ENCODE results near the gene MRPL19.

MRPL19 gene

GRCh38 chr2:75605770-75606529 lies 40.6 kb upstream of the MRPL19 start:
- H4K20me1 ChIP-seq (ENCODE audit: insufficient read depth, low read length) = no peaks in the 10 kb centered on the region
- H3K4me3 ChIP-seq (ENCODE audit: low read length) = no peak overlapping the region
- H3K36me3 ChIP-seq (replicated peaks; ENCODE audit: low read depth, low read length) = no peaks in the 10 kb centered on the region
- H3K27ac ChIP-seq (ENCODE audit: low read length) = no peak overlapping the region
- H3K4me2 ChIP-seq (ENCODE audit: low read length) = no peak overlapping the region
- H3K9me3 ChIP-seq (ENCODE audit: insufficient read depth, low read length) = no peaks in the 10 kb centered on the region
- no peaks in the 10 kb centered on the region for H3K79me2 ChIP-seq (ENCODE audit: low read length)
- no peak overlapping the region for H2AFZ ChIP-seq (ENCODE audit: low read depth, low read length)
- no peak overlapping the region for H3K9ac ChIP-seq (ENCODE audit: low read length)
- TF ChIP-seq EZH2phosphoT487 (IDR thresholded peaks at IDR 0.05; ENCODE audit: low read depth) (no peak), CTCF (IDR thresholded peaks at IDR 0.05; ENCODE audit: low read depth, low read length) (no peak)
- peaks cover 69% of the 10 kb centered on the region for H3K27me3 ChIP-seq (ENCODE audit: low read depth, low read length)
- H3K4me1 ChIP-seq (ENCODE audit: low read length) = peaks cover 8% of the 10 kb centered on the region

- no peak overlapping the region for H3K27ac ChIP-seq (ENCODE audit: low read length)
- H3K4me2 ChIP-seq (ENCODE audit: low read length) = no peak overlapping the region
- peaks cover 66% of the 10 kb centered on the region for H3K27me3 ChIP-seq (ENCODE audit: low read depth, low read length)
- TF ChIP-seq EZH2phosphoT487 (IDR thresholded peaks at IDR 0.05; ENCODE audit: low read depth) (no peak), CTCF (IDR thresholded peaks at IDR 0.05; ENCODE audit: low read depth, low read length) (no peak)
- no peak overlapping the region for H3K9ac ChIP-seq (ENCODE audit: low read length)
- no peaks in the 10 kb centered on the region for H4K20me1 ChIP-seq (ENCODE audit: insufficient read depth, low read length)
- no peaks in the 10 kb centered on the region for H3K36me3 ChIP-seq (replicated peaks; ENCODE audit: low read depth, low read length)
- peaks cover 8% of the 10 kb centered on the region for H3K4me1 ChIP-seq (ENCODE audit: low read length)
- no peaks in the 10 kb centered on the region for H3K9me3 ChIP-seq (ENCODE audit: insufficient read depth, low read length)
- no peak overlapping the region for H3K4me3 ChIP-seq (ENCODE audit: low read length)
- H2AFZ ChIP-seq (ENCODE audit: low read depth, low read length) = no peak overlapping the region
- H3K79me2 ChIP-seq (ENCODE audit: low read length) = no peaks in the 10 kb centered on the region
Measured at GRCh38 chr2:75606761-75607399, 39.7 kb upstream of the MRPL19 start.

GRCh38 chr2:75607400-75607798 lies 39.2 kb upstream of the MRPL19 start:
- Histone ChIP-seq H3K27ac (ENCODE audit: low read length) (no peak overlapping the region), H2AFZ (ENCODE audit: low read depth, low read length) (no peak overlapping the region), H4K20me1 (ENCODE audit: insufficient read depth, low read length) (no peaks in the 10 kb centered on the region), H3K36me3 (replicated peaks; ENCODE audit: low read depth, low read length) (no peaks in the 10 kb centered on the region), H3K4me3 (ENCODE audit: low read length) (no peak overlapping the region), H3K79me2 (ENCODE audit: low read length) (no peaks in the 10 kb centered on the region), H3K9ac (ENCODE audit: low read length) (no peak overlapping the region), H3K9me3 (ENCODE audit: insufficient read depth, low read length) (no peaks in the 10 kb centered on the region), H3K4me2 (ENCODE audit: low read length) (no peak overlapping the region), H3K4me1 (ENCODE audit: low read length) (peaks cover 8% of the 10 kb centered on the region), H3K27me3 (ENCODE audit: low read depth, low read length) (peaks cover 62% of the 10 kb centered on the region)
- TF ChIP-seq CTCF (IDR thresholded peaks at IDR 0.05; ENCODE audit: low read depth, low read length) = no peak
- TF ChIP-seq EZH2phosphoT487 (IDR thresholded peaks at IDR 0.05; ENCODE audit: low read depth) = no peak

- no peaks in the 10 kb centered on the region for H4K20me1 ChIP-seq (ENCODE audit: insufficient read depth, low read length)
- peaks cover 59% of the 10 kb centered on the region for H3K27me3 ChIP-seq (ENCODE audit: low read depth, low read length)
- H3K9ac ChIP-seq (ENCODE audit: low read length) = no peak overlapping the region
- H3K27ac ChIP-seq (ENCODE audit: low read length) = no peak overlapping the region
- no peaks in the 10 kb centered on the region for H3K36me3 ChIP-seq (replicated peaks; ENCODE audit: low read depth, low read length)
- TF ChIP-seq CTCF (IDR thresholded peaks at IDR 0.05; ENCODE audit: low read depth, low read length) (no peak), EZH2phosphoT487 (IDR thresholded peaks at IDR 0.05; ENCODE audit: low read depth) (no peak)
- H2AFZ ChIP-seq (ENCODE audit: low read depth, low read length) = 0 out of 2 replicates have a peak overlapping the region, but pooled peaks have one; percentile 34
- no peaks in the 10 kb centered on the region for H3K79me2 ChIP-seq (ENCODE audit: low read length)
- H3K4me3 ChIP-seq (ENCODE audit: low read length) = peak overlapping the region; percentile 63; the same call in 1 of the 2 replicates
- peak overlapping the region; percentile 66 for H3K4me2 ChIP-seq (ENCODE audit: low read length)
- peaks cover 8% of the 10 kb centered on the region for H3K4me1 ChIP-seq (ENCODE audit: low read length)
- H3K9me3 ChIP-seq (ENCODE audit: insufficient read depth, low read length) = no peaks in the 10 kb centered on the region
Measured at GRCh38 chr2:75607988-75608683, 38.4 kb upstream of the MRPL19 start.

All from OCI-LY3 (cell line).